Medulla oblongata (tissue), 1 donor: ENCODE results near the gene TBCD.
"Not testable (repeated sequence)": the region's sequence is repeated elsewhere in the genome, so short reads cannot be mapped to it uniquely, and the experiment has no call there.

Experiments
- DNase-seq: peaks from one replicate; pipeline ENCODE4 v3.0.0-alpha.2; 2015; ENCODE audit errors: extremely low spot score

TBCD gene

GRCh38 chr17:82765371-82765770 lies 13.5 kb downstream of the TBCD start:
- DNase-seq = no peak

- peak; percentile 85 for DNase-seq
Observed at GRCh38 chr17:82767041-82767754, 15.3 kb downstream of the TBCD start.

- DNase-seq = no peak
Observed at GRCh38 chr17:82769041-82769440, 17.2 kb downstream of the TBCD start.

- no peak for DNase-seq
Observed at GRCh38 chr17:82772026-82772425, 20.2 kb downstream of the TBCD start.

GRCh38 chr17:82774456-82774855 lies 22.6 kb downstream of the TBCD start:
- DNase-seq = not testable (repeated sequence)

GRCh38 chr17:82775001-82775823 lies 23.3 kb downstream of the TBCD start:
- peak; percentile 46 for DNase-seq

- no peak for DNase-seq
Observed at GRCh38 chr17:82776454-82776853, 24.6 kb downstream of the TBCD start.

GRCh38 chr17:82777778-82778375 lies 26.0 kb downstream of the TBCD start:
- not testable (repeated sequence) for DNase-seq

GRCh38 chr17:82779541-82779940 lies 27.7 kb downstream of the TBCD start:
- no peak for DNase-seq

- no peak for DNase-seq
Observed at GRCh38 chr17:82780195-82780594, 28.3 kb downstream of the TBCD start.

- DNase-seq = no peak
Observed at GRCh38 chr17:82780971-82781893, 29.4 kb downstream of the TBCD start.

- peak; percentile 85 for DNase-seq
Observed at GRCh38 chr17:82781894-82782274, 30.0 kb downstream of the TBCD start.

GRCh38 chr17:82782657-82783207 lies 30.9 kb downstream of the TBCD start:
- no peak for DNase-seq

- DNase-seq = no peak
Observed at GRCh38 chr17:82783498-82783897, 31.6 kb downstream of the TBCD start.

- DNase-seq = not testable (repeated sequence)
Observed at GRCh38 chr17:82785581-82785980, 33.7 kb downstream of the TBCD start.

- DNase-seq = no peak
Observed at GRCh38 chr17:82786427-82786826, 34.6 kb downstream of the TBCD start.

- peak; percentile 71 for DNase-seq
Observed at GRCh38 chr17:82787081-82787848, 35.4 kb downstream of the TBCD start.

- DNase-seq = no peak
Observed at GRCh38 chr17:82788206-82789001, 36.5 kb downstream of the TBCD start.

GRCh38 chr17:82789051-82789592 lies 37.3 kb downstream of the TBCD start:
- no peak for DNase-seq
